Myocyte (in vitro differentiated cells): Measurements from ENCODE around the gene PHF20. TPM values are rescaled to one million over a fixed set of nuclear protein-coding genes. Genes with fewer than 3 reads are reported as not detected.
"Not testable (repeated sequence)": the region's sequence is repeated elsewhere in the genome, so short reads cannot be mapped to it uniquely, and the experiment has no call there.

Source experiments
- DNase-seq: peaks from one replicate; pipeline ENCODE4 v3.0.0-alpha.2; 2012; ENCODE audit warnings: low read depth
- total RNA-seq: library from RNA; depleted of rRNA; stranded (reverse); fragments of >200 nt; gene quantifications from 2 replicates; pipeline ENCODE4 v1.2.3, GENCODE V29; 2014

Gene PHF20
- total RNA-seq, 1 donor from 2014 or later = 28.5 TPM

GRCh38 chr20:35912881-35913280 is 141.1 kb downstream of the PHF20 start:
- DNase-seq = no peak

- no peak for DNase-seq
Observed at GRCh38 chr20:35917077-35917476, 145.3 kb downstream of the PHF20 start.

DNA sequence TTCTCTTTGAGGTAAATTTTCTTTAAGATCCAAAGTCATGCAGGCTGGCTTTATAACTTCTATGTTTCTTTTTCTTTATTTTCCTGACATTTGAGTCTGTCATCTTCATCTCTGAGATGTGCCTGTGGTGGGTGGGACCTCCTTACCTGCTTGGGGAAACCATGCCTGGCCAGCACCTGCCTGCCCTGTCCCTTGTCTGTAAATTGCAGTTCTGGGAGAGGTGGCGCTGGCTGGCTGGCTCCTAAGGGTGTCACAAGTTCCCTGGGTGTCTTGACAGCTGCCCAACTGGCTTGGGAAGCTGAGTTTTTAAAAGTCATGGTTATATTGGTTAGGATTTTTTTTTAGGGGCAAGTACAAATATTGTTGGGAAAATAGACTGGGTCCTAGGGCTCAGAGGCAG is 146.2 kb downstream of the PHF20 start:
- no peak for DNase-seq

- no peak for DNase-seq
Observed at GRCh38 chr20:35920523-35920922, 148.7 kb downstream of the PHF20 start.

- DNase-seq = no peak
Observed at GRCh38 chr20:35929301-35929700, 157.5 kb downstream of the PHF20 start.

- no peak for DNase-seq
Observed at GRCh38 chr20:35934050-35934449, 162.2 kb downstream of the PHF20 start.

GRCh38 chr20:35939264-35939663 is 167.4 kb downstream of the PHF20 start:
- no peak for DNase-seq

DNA sequence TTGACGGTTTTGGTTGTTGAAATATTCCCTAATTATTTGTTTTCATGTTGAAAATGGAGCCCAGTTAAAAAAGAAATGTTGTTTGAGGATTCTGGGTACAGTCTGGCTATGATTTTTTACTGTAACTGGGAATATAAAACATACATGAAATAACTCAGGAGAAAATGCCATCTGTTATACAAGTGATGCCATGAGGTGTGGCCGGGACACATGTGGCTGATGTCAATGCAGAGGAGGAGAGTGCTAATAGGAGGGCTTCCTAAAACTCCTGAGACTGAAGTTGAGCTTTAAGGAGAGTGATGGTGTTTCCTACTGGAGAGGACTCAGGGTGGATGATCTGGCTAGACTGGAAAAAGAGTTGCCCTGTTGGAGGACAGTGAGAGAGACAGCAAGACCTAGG is 169.8 kb downstream of the PHF20 start:
- DNase-seq = no peak

DNA sequence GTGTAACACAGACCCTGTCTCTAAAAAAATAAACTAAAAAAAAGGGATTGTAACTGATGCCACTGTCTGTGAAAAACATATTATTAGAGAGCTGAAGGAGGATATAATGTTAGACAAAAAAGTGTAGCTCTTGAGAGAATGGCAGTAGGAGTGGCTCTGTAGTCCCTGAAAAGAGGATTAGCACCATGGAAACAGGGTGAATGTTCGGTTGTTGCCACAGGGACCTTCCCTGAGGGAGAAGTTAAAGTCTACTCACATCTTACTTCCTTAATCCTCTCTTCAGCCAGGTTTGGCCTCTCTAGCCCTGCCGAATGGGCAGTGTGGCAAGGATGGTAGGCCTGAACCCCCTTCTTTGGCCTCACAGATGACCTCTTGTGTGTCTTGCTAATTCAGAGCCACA is 170.4 kb downstream of the PHF20 start:
- DNase-seq = no peak

- peak; percentile 10 for DNase-seq
Observed at GRCh38 chr20:35947489-35947888, 175.7 kb downstream of the PHF20 start.

DNA sequence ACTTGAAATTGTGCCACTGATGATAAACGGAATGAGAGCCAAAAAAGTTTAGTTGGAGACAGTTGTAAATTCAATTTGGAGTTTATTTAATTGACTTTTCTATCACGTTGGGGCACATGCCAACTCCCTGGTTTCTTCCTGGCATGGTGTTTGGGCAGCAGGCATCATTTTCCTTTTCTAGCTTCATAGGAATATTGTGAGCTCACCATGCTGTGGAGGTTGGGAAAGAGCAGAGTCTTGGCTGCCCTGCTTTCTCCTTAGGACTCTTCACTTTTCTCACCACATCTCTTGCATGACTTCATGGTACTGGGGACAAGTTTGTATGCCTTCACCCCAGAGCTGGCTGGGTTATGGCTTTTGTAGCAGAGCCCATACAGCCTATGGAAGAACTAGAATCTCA is 176.1 kb downstream of the PHF20 start:
- no peak for DNase-seq

GRCh38 chr20:35950093-35950492 is 178.3 kb downstream of the PHF20 start:
- no peak for DNase-seq

- not testable (repeated sequence) for DNase-seq
Observed at GRCh38 chr20:35952080-35952479, 180.3 kb downstream of the PHF20 start.

- peak; percentile 30 for DNase-seq
Observed at GRCh38 chr20:35952480-35953386, 180.9 kb downstream of the PHF20 start.

GRCh38 chr20:35953387-35954199 is 181.8 kb downstream of the PHF20 start:
- no peak for DNase-seq

DNA sequence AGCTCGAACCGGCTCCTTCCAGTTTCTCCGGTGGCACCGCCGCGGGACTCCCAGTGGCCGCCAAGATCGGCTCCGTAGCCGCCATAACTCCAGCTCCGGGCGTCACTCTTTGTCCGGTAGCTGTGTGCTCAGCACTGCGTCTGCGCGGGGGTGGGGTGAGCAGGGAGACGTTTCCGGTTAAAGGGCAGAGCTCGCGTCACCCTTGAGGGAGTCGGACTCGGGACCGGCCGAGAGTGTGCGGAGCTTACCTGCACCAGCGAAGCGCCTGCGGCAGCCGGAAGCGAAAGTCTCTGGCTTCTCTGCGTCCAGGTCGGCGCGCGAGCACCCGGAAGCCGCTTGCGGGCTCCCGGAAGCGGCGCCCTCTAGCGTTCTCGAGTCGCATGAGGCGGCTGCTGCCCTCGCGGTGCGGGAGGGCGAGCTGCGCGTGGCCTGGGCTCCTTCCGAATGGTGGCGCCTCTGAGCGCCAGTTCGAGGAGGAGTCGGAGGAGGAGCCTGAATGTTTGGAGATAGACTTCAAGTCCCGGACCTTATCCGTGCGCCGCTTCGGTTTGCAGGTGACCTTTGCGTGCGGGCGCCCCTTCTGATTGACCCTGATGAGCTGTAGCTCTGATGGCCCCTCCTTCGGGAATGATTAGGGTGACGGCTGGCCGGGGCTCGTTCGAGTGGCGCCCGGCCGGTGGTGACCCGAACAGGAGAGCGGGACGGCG is 182.5 kb downstream of the PHF20 start, which contains the start of gene SCAND1:
Gene SCAND1, minus strand, starts transcription at position 303 of the 707 bp plus-strand sequence. Its CDS starts 218 bp downstream, at position 85.
- peak; percentile 97 for DNase-seq

DNA sequence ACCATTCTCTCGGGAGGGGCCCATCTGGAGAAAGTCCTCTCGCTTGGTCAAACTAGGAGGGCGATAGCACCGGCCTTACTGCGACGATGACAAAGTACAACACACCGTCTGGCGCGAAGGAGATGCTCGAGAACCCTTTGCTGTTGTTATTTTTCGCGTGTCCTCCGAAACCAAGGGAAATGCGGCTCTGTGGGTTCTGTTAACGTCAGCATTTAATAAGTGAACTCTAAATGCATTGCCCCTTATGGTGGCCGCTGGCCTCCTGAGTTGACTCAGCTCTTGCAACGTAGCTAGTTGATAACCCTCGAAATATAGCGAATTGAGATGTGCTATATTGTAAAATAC is 183.1 kb downstream of the PHF20 start:
- DNase-seq = no peak

- no peak for DNase-seq
Observed at GRCh38 chr20:35956616-35957015, 184.8 kb downstream of the PHF20 start.

GRCh38 chr20:35959291-35959690 is 187.5 kb downstream of the PHF20 start:
- DNase-seq = not testable (repeated sequence)

GRCh38 chr20:35963878-35964277 is 192.1 kb downstream of the PHF20 start:
- no peak for DNase-seq

DNA sequence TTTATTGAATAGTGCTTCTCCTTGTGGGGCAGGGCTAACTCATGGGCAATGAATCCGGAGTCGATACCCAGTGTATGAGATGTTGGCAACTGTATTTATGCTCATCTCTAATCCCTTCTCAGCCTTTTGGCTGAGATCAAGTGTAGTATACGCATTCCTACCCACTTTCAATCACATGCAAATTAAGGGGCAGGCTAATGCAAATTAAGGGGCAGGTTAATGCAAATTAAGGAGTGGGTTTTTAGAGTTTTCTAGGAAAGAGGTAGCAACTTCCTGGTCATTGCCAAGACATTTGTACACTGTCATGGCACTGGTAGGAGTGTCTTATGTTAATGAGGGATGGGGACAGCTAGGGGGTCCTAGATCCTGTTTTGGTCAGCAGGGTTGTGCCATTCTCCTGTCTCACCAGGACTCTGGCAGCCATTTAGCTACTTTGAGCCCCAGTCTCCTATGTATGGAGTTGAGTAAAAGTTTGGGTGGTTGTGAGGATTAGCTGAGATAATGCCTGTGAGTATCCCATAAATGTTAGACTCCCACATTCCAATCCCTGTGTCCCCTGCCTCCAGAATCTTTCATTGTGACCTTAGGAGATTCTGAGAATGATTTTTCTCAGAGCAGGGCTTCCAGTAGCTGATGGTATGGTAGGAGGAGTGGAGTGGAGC is 196.3 kb downstream of the PHF20 start, which contains the start of gene CNBD2:
Gene CNBD2, plus strand, starts transcription at position 612 of the 662 bp plus-strand sequence. CDS start 173 bp downstream, outside the sequence.
- DNase-seq = no peak
